BLaER1 (cell line): ENCODE results near the gene AFG1L.
A peak's percentile ranks its signal among the peaks of the same experiment; 100 is the strongest.

Source experiments
- H3K27ac ChIP-seq: shearing (Covaris generic); formaldehyde crosslinking; 2 replicates; pipeline ENCODE4 v1.8.1; 2022
- H3K27me3 ChIP-seq: shearing (Covaris generic); formaldehyde crosslinking; 2 replicates; pipeline ENCODE4 v1.8.1; 2022
- H3K36me3 ChIP-seq: shearing (Covaris generic); formaldehyde crosslinking; 2 replicates; pipeline ENCODE4 v1.8.1; 2022
- H3K4me1 ChIP-seq: shearing (Covaris generic); formaldehyde crosslinking; 2 replicates; pipeline ENCODE4 v1.8.1; 2022
- H3K4me2 ChIP-seq: shearing (Covaris generic); formaldehyde crosslinking; 2 replicates; pipeline ENCODE4 v1.8.1; 2022
- H3K4me3 ChIP-seq: shearing (Covaris generic); formaldehyde crosslinking; 2 replicates; pipeline ENCODE4 v1.8.1; 2022
- H3K9ac ChIP-seq: shearing (Covaris generic); formaldehyde crosslinking; 2 replicates; pipeline ENCODE4 v1.8.1; 2022
- H3K9me3 ChIP-seq: shearing (Covaris generic); formaldehyde crosslinking; 2 replicates; pipeline ENCODE4 v1.8.1; 2022
- H4K20me1 ChIP-seq: shearing (Covaris generic); formaldehyde crosslinking; 2 replicates; pipeline ENCODE4 v1.8.1; 2022
- Cebpa-rat ChIP-seq: shearing (Covaris generic); IDR thresholded peaks from 2 replicates; pipeline ENCODE4 v1.8.1; 2022

Gene AFG1L

GRCh38 chr6:108564178-108564577 lies 269.3 kb downstream of the AFG1L start:
- no peak overlapping the region for H3K27ac ChIP-seq

GRCh38 chr6:108565091-108565766 lies 270.4 kb downstream of the AFG1L start:
- Histone ChIP-seq H3K4me1 (peaks cover 59% of the 10 kb centered on the region), H3K4me3 (no peak overlapping the region), H3K9ac (peak overlapping the region; percentile 26; the same call in 1 of the 2 replicates), H4K20me1 (peaks cover 95% of the 10 kb centered on the region), H3K4me2 (peak overlapping the region; percentile 95), H3K27me3 (peaks cover 16% of the 10 kb centered on the region; the same call in 1 of the 2 replicates), H3K27ac (no peak overlapping the region), H3K36me3 (peaks cover 47% of the 10 kb centered on the region), H3K9me3 (no peaks in the 10 kb centered on the region)
- TF ChIP-seq Cebpa-rat, result no peak

More at GRCh38 chr6:108564178-108564577, 269.3 kb downstream of the AFG1L start:
- Histone ChIP-seq H3K4me3 (no peak overlapping the region), H3K9me3 (no peaks in the 10 kb centered on the region), H4K20me1 (peaks cover 84% of the 10 kb centered on the region), H3K36me3 (peaks cover 37% of the 10 kb centered on the region), H3K4me1 (peaks cover 59% of the 10 kb centered on the region), H3K4me2 (peak overlapping the region; percentile 95), H3K9ac (no peak overlapping the region), H3K27me3 (peaks cover 16% of the 10 kb centered on the region; the same call in 1 of the 2 replicates)
- no peak for TF ChIP-seq Cebpa-rat

GRCh38 chr6:108565893-108566292 lies 271.0 kb downstream of the AFG1L start:
- no peak for TF ChIP-seq Cebpa-rat
- Histone ChIP-seq H3K9ac (no peak overlapping the region), H3K4me2 (peak overlapping the region; percentile 95), H3K36me3 (peaks cover 54% of the 10 kb centered on the region), H3K9me3 (no peaks in the 10 kb centered on the region), H3K4me3 (no peak overlapping the region), H3K27ac (no peak overlapping the region), H4K20me1 (peaks cover 100% of the 10 kb centered on the region), H3K27me3 (peaks cover 16% of the 10 kb centered on the region; the same call in 1 of the 2 replicates), H3K4me1 (peaks cover 59% of the 10 kb centered on the region)

- no peak overlapping the region for H3K4me3 ChIP-seq
- peaks cover 58% of the 10 kb centered on the region for H3K4me1 ChIP-seq
- H3K4me2 ChIP-seq, result peak overlapping the region; percentile 95
- no peak for TF ChIP-seq Cebpa-rat
- peaks cover 59% of the 10 kb centered on the region for H3K36me3 ChIP-seq
- H3K9me3 ChIP-seq, result no peaks in the 10 kb centered on the region
- H3K27me3 ChIP-seq, result peaks cover 12% of the 10 kb centered on the region; the same call in 1 of the 2 replicates
- H3K9ac ChIP-seq, result no peak overlapping the region
- H3K27ac ChIP-seq, result 0 out of 2 replicates have a peak overlapping the region, but pooled peaks have one; percentile 10
- H4K20me1 ChIP-seq, result peaks cover 100% of the 10 kb centered on the region
These were observed 271.6 kb downstream of the AFG1L start for GRCh38 chr6:108566406-108566805.

- peaks cover 93% of the 10 kb centered on the region for H4K20me1 ChIP-seq
These were observed 273.2 kb downstream of the AFG1L start for GRCh38 chr6:108568101-108568500.

GRCh38 chr6:108568551-108569305 lies 273.9 kb downstream of the AFG1L start:
- no peak for TF ChIP-seq Cebpa-rat
- no peaks in the 10 kb centered on the region for H3K9me3 ChIP-seq
- no peak overlapping the region for H3K4me3 ChIP-seq
- H3K27me3 ChIP-seq, result no peaks in the 10 kb centered on the region
- H3K36me3 ChIP-seq, result peaks cover 65% of the 10 kb centered on the region
- peaks cover 92% of the 10 kb centered on the region for H4K20me1 ChIP-seq
- peaks cover 35% of the 10 kb centered on the region for H3K4me1 ChIP-seq
- H3K9ac ChIP-seq, result no peak overlapping the region
- H3K4me2 ChIP-seq, result no peak overlapping the region
- H3K27ac ChIP-seq, result no peak overlapping the region

More at GRCh38 chr6:108568101-108568500, 273.2 kb downstream of the AFG1L start:
- no peak for TF ChIP-seq Cebpa-rat
- no peak overlapping the region for H3K27ac ChIP-seq
- no peak overlapping the region for H3K4me2 ChIP-seq
- no peak overlapping the region for H3K9ac ChIP-seq
- H3K36me3 ChIP-seq, result peaks cover 59% of the 10 kb centered on the region
- no peak overlapping the region for H3K4me3 ChIP-seq
- no peaks in the 10 kb centered on the region for H3K9me3 ChIP-seq
- no peaks in the 10 kb centered on the region for H3K27me3 ChIP-seq
- H3K4me1 ChIP-seq, result peaks cover 41% of the 10 kb centered on the region

- H3K9me3 ChIP-seq, result no peaks in the 10 kb centered on the region
- TF ChIP-seq Cebpa-rat, result no peak
- H3K27ac ChIP-seq, result no peak overlapping the region
- peaks cover 65% of the 10 kb centered on the region for H3K36me3 ChIP-seq
- H3K9ac ChIP-seq, result no peak overlapping the region
- H3K4me1 ChIP-seq, result peaks cover 17% of the 10 kb centered on the region
- H3K4me2 ChIP-seq, result no peak overlapping the region
- no peak overlapping the region for H3K4me3 ChIP-seq
- no peaks in the 10 kb centered on the region for H3K27me3 ChIP-seq
- peaks cover 90% of the 10 kb centered on the region for H4K20me1 ChIP-seq
These were observed 275.7 kb downstream of the AFG1L start for GRCh38 chr6:108570517-108570916.

GRCh38 chr6:108574457-108575141 lies 279.7 kb downstream of the AFG1L start:
- Histone ChIP-seq H4K20me1 (peaks cover 87% of the 10 kb centered on the region), H3K27ac (no peak overlapping the region), H3K36me3 (peaks cover 60% of the 10 kb centered on the region), H3K4me1 (no peaks in the 10 kb centered on the region; the same call in 1 of the 2 replicates), H3K9ac (no peak overlapping the region), H3K27me3 (no peaks in the 10 kb centered on the region), H3K4me2 (no peak overlapping the region), H3K4me3 (no peak overlapping the region), H3K9me3 (no peaks in the 10 kb centered on the region)
- no peak for TF ChIP-seq Cebpa-rat
